Fibroblast of the conjunctiva (primary cell): ENCODE measurements around the gene C1orf116.

ENCODE experiments used
- DNase-seq: peaks from one replicate; pipeline ENCODE4 v3.0.0-alpha.2; 2010; ENCODE audit warnings: low read depth

C1orf116 gene

DNA sequence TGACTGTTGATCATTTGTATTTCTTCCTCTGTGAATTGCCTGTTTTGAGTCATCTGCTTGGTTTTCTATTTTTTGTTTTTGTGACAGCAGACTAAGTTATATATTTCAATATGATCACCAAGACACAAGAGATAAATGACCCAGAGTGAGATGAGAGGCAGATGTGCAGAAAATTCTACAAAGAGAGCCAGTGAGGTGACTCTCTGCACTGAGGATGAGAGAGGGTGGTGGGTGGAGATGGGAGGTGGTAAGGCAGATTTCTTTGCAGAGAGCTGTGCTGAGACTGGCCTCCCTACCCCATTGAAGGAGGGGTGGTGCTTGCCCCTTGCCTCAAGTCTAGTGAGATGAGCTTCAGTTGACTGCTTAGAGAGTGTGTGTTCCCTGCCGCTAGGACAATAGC lies 44.7 kb downstream of the C1orf116 start:
- no peak for DNase-seq

DNA sequence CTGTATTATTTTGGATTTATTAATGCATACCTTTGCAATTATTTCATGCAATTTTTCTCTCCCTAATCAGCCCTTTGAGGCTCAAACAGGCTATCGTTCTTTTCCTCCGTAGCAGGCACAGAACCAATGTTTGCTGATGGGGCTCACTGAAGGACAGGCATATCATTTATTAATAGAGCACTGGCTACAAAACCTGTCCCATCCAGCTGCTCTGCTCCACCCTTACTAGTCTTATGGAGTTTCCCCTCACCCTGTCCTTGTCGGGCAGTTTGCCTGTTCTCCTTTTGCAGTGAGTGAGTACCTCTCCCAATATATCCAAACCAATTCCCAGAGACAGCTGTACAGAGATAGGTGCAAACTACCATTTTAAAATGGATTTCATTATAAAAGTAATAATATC lies 45.7 kb downstream of the C1orf116 start:
- no peak for DNase-seq

DNA sequence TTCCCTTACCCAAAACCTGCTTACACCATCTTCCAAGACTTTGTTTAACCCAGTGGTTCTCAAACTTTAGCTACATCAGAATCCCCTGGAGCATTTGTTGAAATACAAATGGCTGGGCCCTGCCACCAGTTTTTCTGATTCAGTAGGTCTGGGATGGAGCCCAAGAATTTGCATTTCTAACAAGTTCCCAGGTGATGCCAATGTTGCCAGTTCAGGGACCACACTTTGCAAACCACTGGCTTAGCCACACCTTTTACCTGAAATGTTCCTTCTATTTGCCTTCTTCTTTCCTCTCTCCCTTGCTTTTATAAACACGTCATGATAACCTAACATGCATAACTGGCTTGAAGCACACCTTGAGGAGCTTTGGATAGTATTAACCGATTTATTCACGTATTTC lies 46.2 kb downstream of the C1orf116 start:
- no peak for DNase-seq

DNA sequence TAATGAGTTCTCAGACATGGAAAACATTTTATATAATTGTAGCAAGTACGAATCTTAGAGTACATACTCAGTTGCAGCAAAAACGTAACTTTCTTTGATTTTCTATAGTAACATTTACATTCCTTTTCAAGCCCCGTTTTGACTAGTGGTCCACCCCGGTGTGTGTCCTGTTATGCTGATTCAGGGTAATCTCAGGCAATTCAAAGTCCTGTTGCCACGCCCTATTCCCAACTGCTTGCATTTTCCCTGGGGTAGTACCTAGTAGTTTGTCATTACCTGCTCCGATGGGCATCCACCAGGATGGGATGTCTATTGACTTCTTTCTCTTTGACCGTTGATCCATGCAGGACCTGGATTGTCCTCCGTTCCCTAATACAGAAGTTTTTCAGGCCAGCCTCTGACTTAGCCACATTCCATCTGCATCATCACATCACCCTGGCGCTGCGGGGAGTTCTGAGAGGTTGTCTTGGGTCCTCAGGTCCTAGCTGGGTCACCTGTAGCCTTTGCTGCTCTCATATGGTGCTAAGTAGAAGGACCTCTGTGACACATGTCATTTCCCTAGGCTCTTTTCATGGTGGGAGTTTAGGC lies 47.3 kb downstream of the C1orf116 start:
- DNase-seq = no peak

DNA sequence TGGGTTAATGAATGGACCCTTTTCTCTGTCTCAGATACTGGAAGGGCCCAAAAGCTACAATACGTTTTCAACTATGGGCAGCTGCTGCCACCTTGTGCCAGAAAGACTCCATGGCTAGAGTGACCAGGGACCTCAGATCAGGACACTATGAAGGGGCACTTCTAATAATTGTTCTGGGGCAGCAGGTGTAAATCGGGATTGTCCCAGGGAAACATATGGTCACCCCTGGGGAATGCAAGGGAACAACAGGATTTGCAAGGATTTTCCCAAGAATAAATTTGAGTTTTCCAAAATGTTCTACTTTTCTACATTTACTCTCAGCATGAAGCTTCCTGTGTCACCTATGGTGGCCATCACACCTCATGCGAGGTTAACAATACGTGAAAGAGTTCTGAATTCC lies 50.3 kb downstream of the C1orf116 start:
- no peak for DNase-seq

DNA sequence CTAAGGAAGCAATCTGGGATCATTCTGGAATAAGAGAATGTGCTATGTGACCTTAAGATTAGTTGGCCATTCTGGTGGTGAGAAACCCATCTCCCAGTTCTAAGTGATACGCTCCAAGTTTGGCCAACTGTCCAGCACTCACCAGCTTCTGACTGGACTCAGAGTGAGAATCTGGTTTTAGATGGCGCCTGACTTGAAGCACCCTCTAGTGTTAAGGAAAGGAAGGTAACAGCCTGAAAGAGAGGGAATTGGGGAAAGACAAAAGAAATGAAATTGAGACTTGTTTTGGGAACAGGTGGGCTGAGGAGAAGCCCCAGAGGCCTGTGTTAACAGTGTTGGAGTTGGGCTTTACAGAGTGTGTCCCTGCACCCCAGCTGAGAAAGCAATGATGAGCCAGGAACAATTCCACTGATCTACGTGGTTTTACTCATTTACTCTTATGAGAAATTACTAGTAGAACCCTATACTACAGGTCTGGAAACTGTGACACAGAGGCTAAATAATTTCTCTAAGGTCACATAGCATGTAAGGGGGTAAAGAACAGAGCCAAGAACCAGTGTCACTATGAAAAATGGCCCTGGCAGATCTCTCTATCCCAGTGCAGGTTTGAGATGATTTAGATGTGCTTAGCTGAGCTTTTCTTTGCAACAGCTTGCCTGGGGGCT lies 53.0 kb downstream of the C1orf116 start:
- peak; percentile 6 for DNase-seq

DNA sequence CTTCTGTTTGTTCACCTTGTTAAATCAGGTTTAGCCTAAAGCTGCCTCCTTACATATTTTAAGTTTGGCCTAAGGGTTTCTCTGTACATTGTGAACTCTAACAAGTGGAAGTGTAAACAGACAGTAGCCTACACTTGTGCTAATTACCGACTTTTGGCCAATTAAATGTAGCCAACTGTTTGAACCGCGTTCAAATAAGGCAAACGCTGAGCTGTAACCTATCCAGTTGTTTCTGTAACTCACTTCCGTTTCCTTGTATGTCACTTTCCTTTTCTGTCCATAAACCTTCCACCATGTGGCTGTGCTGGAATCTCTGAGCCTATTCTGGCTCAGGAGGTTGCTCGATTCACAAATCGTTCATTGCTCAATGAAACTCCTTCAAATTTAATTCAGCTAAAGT lies 54.3 kb downstream of the C1orf116 start:
- DNase-seq = no peak

DNA sequence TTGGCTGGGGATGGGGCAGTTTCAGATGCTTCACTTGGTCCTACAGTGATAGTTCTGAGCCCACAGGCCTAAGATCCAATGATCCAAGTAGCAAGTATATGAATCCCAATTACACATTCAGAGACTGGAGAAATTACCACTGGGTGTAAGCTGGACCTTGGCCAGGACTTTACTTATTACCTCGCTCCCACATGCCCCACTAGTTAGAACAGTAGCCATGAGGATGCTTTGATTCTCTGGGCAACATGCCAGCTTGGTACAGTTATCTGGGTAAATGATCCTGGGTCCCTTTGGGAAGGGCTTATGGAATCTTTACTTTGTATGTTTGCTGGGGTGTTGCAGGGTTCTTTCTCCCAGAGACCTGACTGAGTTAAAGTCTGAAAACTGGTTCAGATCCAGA lies 57.2 kb downstream of the C1orf116 start:
- DNase-seq = no peak

DNA sequence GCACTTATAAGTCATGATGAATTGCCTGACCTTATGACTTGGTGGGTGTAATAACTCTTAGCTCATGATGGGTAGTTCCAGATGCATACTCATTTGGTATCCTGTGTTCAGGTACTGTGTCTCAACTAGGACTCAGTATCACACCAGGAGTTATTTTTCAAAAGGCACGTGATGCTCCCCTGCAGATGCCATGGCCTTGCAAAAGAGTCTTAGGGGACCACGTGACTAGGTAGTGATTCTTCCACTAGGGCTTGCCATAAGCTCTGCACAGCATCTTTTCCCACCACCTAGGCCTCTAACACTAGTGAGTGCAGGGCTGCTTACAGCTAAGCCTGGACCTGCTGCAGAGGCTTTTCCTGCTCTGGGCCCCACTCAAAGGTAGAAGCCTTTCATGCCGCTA lies 58.4 kb downstream of the C1orf116 start:
- no peak for DNase-seq

DNA sequence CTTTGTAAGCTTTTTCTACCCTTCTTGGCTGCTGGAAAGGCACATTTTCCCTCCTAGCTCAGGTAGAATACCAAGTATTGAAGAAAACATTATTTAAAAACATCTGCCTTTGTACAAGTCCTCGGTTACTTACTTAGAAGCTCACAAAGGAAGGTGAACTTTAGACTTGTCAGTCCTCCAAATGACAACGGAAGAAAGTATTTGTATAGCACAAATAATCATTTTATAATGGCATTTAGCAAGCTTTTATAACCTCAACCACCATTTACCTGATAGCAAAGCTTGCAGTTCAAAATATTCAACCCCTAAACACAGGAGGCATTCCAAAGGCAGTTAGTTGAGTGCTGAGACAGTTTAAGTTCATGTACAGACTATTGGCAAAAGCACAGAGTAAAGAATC lies 59.8 kb downstream of the C1orf116 start:
- DNase-seq = no peak

DNA sequence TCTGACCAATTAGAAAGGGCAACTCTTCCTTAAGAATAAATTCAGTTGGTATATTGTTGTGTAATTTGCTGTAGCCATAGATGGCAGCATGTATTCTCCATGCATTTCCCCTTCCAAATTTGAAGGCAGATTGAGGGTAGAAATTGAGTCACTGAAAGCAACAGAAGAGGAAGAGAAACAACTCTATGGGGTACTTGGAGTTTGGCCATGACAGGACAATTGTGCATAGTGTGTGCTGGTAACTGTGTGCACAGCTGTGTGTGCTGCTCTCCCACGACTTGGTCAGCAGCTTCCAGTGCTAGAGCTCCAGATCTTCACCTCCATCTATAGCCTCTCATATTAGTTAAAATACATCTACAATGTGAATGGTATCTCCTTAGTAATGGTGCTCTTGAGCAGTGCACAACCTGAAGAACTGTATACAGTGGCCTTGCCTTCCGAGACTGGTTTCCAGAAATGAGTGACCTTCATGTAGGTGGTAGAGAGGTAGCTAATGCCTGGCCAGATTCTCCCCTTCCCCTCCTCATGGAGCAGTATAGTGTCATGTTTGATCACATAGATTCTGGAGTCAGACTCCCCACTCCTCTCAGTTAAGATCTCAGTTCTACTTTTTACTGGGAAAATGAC lies 61.4 kb downstream of the C1orf116 start:
- DNase-seq = no peak

DNA sequence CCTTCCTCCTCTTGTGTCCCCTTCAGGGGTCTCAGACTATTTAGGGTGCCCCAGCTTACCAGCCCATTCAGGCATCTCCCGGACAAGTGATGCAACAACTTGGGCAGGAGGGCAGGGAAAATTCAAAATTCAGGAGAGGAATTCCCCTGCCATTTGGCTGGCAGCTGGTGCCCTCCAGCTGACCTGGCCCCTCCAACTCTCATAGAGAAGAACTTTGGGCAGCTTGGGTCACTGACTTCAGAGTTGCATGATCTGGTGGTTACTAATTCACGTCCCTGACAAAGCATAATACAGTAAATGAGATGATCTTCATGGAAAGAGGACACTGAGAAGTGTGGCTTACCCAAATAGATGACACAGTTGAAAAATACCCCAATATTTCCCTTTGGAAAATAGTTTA lies 62.1 kb downstream of the C1orf116 start, which contains the start of gene FCAMR:
Gene FCAMR, minus strand, starts transcription at position 15 of the 400 bp plus-strand sequence. CDS start 335 bp downstream, outside the sequence.
- no peak for DNase-seq

DNA sequence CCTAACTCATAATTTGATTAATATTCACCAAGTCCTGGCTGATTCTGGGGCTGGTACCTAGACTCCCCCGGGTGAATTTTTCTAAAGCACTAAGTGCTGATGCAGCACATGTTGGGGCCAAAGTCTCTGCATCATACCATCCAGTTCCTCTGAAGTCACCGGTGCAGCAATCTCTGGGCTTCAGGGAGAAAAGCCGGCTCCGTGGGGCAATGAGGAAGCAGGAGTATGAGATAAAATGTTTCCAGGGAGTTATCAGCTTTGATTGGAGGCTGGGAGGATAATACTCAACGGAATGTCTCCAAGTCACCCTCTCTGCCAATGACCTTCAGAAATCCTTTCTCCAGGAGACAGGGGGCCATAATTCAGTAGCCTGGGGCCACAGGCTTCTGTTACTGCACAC lies 63.5 kb downstream of the C1orf116 start:
- DNase-seq = no peak
